ENCODE data around the gene GUCY1B1.

DNA sequence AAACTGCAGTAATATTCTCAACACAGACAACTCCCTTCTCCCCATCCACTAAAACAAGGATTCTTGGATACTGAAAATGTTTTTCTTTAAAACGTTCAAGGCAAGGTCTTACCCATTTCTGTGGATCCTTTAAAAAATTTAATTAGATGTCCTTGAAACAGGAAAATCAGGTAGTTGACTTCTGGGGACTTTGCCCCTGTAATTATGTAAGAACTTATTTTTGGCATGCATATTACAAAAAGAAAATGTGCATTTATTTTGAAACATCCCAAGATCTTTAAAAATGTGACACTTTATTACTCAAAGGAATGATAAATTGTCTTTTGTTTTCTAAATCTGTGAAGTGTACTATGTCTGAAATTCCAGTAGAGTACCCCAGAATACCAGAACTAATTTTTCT lies 25.8 kb downstream of the GUCY1B1 start:
- TF ChIP-seq POLR2AphosphoS5 (IDR thresholded peaks at IDR 0.05; ENCODE audit: borderline replicate concordance, low read depth, low read length) (no peak), EZH2 (IDR thresholded peaks at IDR 0.05) (no peak)

Data from SK-N-MC (cell line).